K562 (cell line): ENCODE data around the gene LYST. TPM values are rescaled to one million over a fixed set of nuclear protein-coding genes. Genes with fewer than 3 reads are reported as not detected.

ENCODE experiments used
- ARID3A ChIP-seq: IDR thresholded peaks from 2 replicates; pipeline ENCODE4 v1.6.1; 2012; ENCODE audit warnings: low read depth, low read length, improper control_type of control experiment, borderline replicate concordance
- BMI1 ChIP-seq: fragments of 150-350 bp; IDR thresholded peaks from 2 replicates; pipeline ENCODE4 v1.6.1; 2014; ENCODE audit warnings: low read length
- CBFA2T3 ChIP-seq: fragments of 450-650 bp; IDR thresholded peaks from 2 replicates; pipeline ENCODE4 v1.6.1; 2017
- FOXA3 ChIP-seq, 2 experiments: fragments of 450-650 bp in 1 of 2; sonication (generic) in 1 of 2; formaldehyde crosslinking; IDR thresholded peaks in 1 of 2; conservative IDR thresholded peaks in 1 of 2; 2 replicates each; pipeline versions ENCODE4 v1.4.0 to v1.8.0; 2020 to 2022; ENCODE audit warnings: mild to moderate bottlenecking in 2 of 2, missing genetic modification reagents in 1 of 2
- GATAD2A ChIP-seq: fragments of 450-650 bp; IDR thresholded peaks from 2 replicates; pipeline ENCODE4 v1.6.1; 2017
- GATAD2B ChIP-seq: fragments of 450-650 bp; IDR thresholded peaks from 2 replicates; pipeline ENCODE4 v1.6.1; 2017; ENCODE audit warnings: mild to moderate bottlenecking, borderline replicate concordance
- HDAC8 ChIP-seq: fragments of 450-650 bp; IDR thresholded peaks from 2 replicates; pipeline ENCODE4 v1.6.1; 2016; ENCODE audit warnings: mild to moderate bottlenecking, missing genetic modification characterization, moderate library complexity, missing compliant biosample characterization
- NCOA2 ChIP-seq, 2 experiments: fragments of 450-650 bp; IDR thresholded peaks; 2 replicates each; pipeline ENCODE4 v1.6.1; 2018; ENCODE audit warnings: mild to moderate bottlenecking in 2 of 2, moderate library complexity in 1 of 2; ENCODE audit not compliant: partially characterized antibody in 2 of 2
- NFE2L1 ChIP-seq: fragments of 450-650 bp; IDR thresholded peaks from 2 replicates; pipeline ENCODE4 v1.6.1; 2016; ENCODE audit warnings: missing genetic modification characterization, low read depth, mild to moderate bottlenecking, missing compliant biosample characterization, moderate library complexity, borderline replicate concordance
- RCOR1 ChIP-seq, 2 experiments: IDR thresholded peaks; 2 replicates each; pipeline ENCODE4 v1.6.1; 2012; ENCODE audit warnings: low read depth in 2 of 2, low read length in 2 of 2, borderline replicate concordance in 1 of 2, improper control_type of control experiment in 1 of 2
- TAF7 ChIP-seq: fragments of 450-650 bp; IDR thresholded peaks from 2 replicates; pipeline ENCODE4 v1.6.1; 2016; ENCODE audit warnings: missing genetic modification characterization, missing compliant biosample characterization
- TARDBP ChIP-seq: fragments of 450-650 bp; IDR thresholded peaks from 2 replicates; pipeline ENCODE4 v1.6.1; 2016
- ZKSCAN1 ChIP-seq: fragments of 150-350 bp; IDR thresholded peaks from 2 replicates; pipeline ENCODE4 v1.6.1; 2016; ENCODE audit warnings: low read depth, low read length
- ZNF318 ChIP-seq, 2 experiments: fragments of 450-650 bp; IDR thresholded peaks; 2 replicates each; pipeline ENCODE4 v1.6.1; 2016; ENCODE audit warnings: mild to moderate bottlenecking in 2 of 2, borderline replicate concordance in 1 of 2, low read depth in 1 of 2, moderate library complexity in 1 of 2
- polyA plus RNA-seq, 8 experiments: library from polyadenylated mRNA; depleted of rRNA in 4 of 8; stranded (reverse) in 5 of 8; unstranded in 3 of 8; fragments of >200 nt; fragmentation: Nextera tagmentation in 2 of 8; fragmentation: Illumina TruSeq in 1 of 8; extraction: Ambion mirVana in 2 of 8; extraction: Trizol in 1 of 8; gene quantifications; 2 replicates each; pipeline versions ENCODE4 v1.2.1 to v1.2.3, GENCODE V29; 2011 to 2014; ENCODE audit warnings: inconsistent platforms in 1 of 8, missing spikeins in 1 of 8
- total RNA-seq, 7 experiments: library from RNA; depleted of rRNA in 6 of 7; stranded (reverse); fragments of >200 nt in 6 of 7; fragmentation: Illumina TruSeq in 2 of 7; extraction: Trizol in 2 of 7; gene quantifications; 2 replicates each; pipeline versions ENCODE4 v1.2.1 to v1.2.3, GENCODE V29; 2011 to 2021; ENCODE audit warnings: low replicate concordance in 1 of 7

The LYST gene
- total and polyA plus RNA-seq, 9 of the 15 experiments (the other 6 are each of a cell fraction or from before 2014, with no cell fraction given) = 0.73 to 2.4 (median 1.4) TPM

GRCh38 chr1:235739631-235740030 lies 127.1 kb downstream of the LYST start (continued):
- no peak for TF ChIP-seq ZNF318 (IDR thresholded peaks at IDR 0.05; ENCODE audit: borderline replicate concordance in 1 of 2, low read depth in 1 of 2)
- no peak for TF ChIP-seq NCOA2 (IDR thresholded peaks at IDR 0.05; ENCODE audit: partially characterized antibody in 2 of 2)
- TF ChIP-seq HDAC8 (tag) = no peak
- TF ChIP-seq GATAD2A = no peak
- TF ChIP-seq BMI1 = no peak
- no peak for TF ChIP-seq RCOR1 (IDR thresholded peaks at IDR 0.05; ENCODE audit: borderline replicate concordance in 1 of 2, low read depth in 2 of 2, low read length in 2 of 2)
- no peak for TF ChIP-seq NFE2L1 (tag)
- TF ChIP-seq GATAD2B = no peak
- no peak for TF ChIP-seq ZKSCAN1
- TF ChIP-seq ARID3A = no peak
- no peak for TF ChIP-seq TAF7 (tag)
- no peak for TF ChIP-seq CBFA2T3
- no peak for TF ChIP-seq FOXA3 (CRISPR knock-in tag; conservative IDR thresholded peaks at IDR 0.05 in 1 of 2, IDR thresholded peaks at IDR 0.05 in 1 of 2)
- no peak for TF ChIP-seq TARDBP
